ENCODE data around the gene RPS6KA6.

GRCh38 chrX:84108584-84108983 is 79.4 kb downstream of the RPS6KA6 start:
- no peak for TF ChIP-seq CTCF (IDR thresholded peaks at IDR 0.05)
- TF ChIP-seq POLR2A (IDR thresholded peaks at IDR 0.05) = no peak
- no peak for TF ChIP-seq EP300 (IDR thresholded peaks at IDR 0.05)

Measured in stomach (tissue), 4 donors.